WTC11 (cell line): Measurements from ENCODE around the gene PHLDA3. TPM values are rescaled to one million over a fixed set of nuclear protein-coding genes. Genes with fewer than 3 reads are reported as not detected.

Source experiments
- ATAC-seq: fragments of 200-7000 bp; cut with Tn5 transposase; 2 replicates; pipeline ENCODE4 v1.10.0; 2021; ENCODE audit warnings: mild to moderate bottlenecking, moderate library complexity
- CTCF ChIA-PET: fragments of 300-600 bp; sonication (Branson Sonifier 250); formaldehyde crosslinking; loops from one replicate; lab custom pipeline; 2021; ENCODE audit warnings: antibody characterized with exemption; lab: Charles Lee
- POLR2A ChIA-PET: fragments of 350-600 bp; sonication (Branson Sonifier 250); formaldehyde crosslinking; loops from one replicate; lab custom pipeline; 2021; ENCODE audit warnings: antibody characterized with exemption; lab: Charles Lee
- DNase-seq: peaks from one replicate; pipeline ENCODE4 v3.0.0; 2021; ENCODE audit warnings: low spot score
- H3K27ac Mint-ChIP-seq: 2 replicates; pipeline ENCODE4 v1.8.0; 2021; ENCODE audit warnings: mixed read lengths
- H3K27me3 Mint-ChIP-seq: 2 replicates; pipeline ENCODE4 v1.8.0; 2021; ENCODE audit warnings: low read depth, mild to moderate bottlenecking, moderate library complexity, mixed read lengths
- H3K36me3 Mint-ChIP-seq: 2 replicates; pipeline ENCODE4 v1.8.0; 2021; ENCODE audit warnings: mixed read lengths
- H3K4me1 Mint-ChIP-seq: 2 replicates; pipeline ENCODE4 v1.8.0; 2022; ENCODE audit warnings: mixed read lengths
- H3K4me3 Mint-ChIP-seq: 2 replicates; pipeline ENCODE4 v1.8.0; 2021; ENCODE audit warnings: mild to moderate bottlenecking, moderate library complexity, mixed read lengths
- H3K9me3 Mint-ChIP-seq: 2 replicates; pipeline ENCODE4 v1.8.0; 2021; ENCODE audit warnings: mixed read lengths
- CDX4 ChIP-seq: fragments of 250-450 bp; sonication (Bioruptor Pico); IDR thresholded peaks from 2 replicates; pipeline ENCODE4 v1.9.0; 2021; ENCODE audit warnings: moderate library complexity, mild to moderate bottlenecking, inconsistent platforms, borderline replicate concordance
- E2F1 ChIP-seq: sonication (generic); formaldehyde crosslinking; IDR thresholded peaks from 2 replicates; pipeline ENCODE4 v1.8.0; 2022; ENCODE audit warnings: mild to moderate bottlenecking, missing genetic modification reagents
- ERG ChIP-seq: fragments of 250-450 bp; sonication (Bioruptor Pico); IDR thresholded peaks from 2 replicates; pipeline ENCODE4 v1.8.0; 2021; ENCODE audit warnings: mild to moderate bottlenecking
- ESRRA ChIP-seq: sonication (generic); formaldehyde crosslinking; IDR thresholded peaks from 2 replicates; pipeline ENCODE4 v1.8.1; 2022; ENCODE audit warnings: mild to moderate bottlenecking, missing genetic modification reagents, borderline replicate concordance
- FOXP1 ChIP-seq: sonication (generic); formaldehyde crosslinking; IDR thresholded peaks from 2 replicates; pipeline ENCODE4 v1.8.0; 2022; ENCODE audit warnings: missing genetic modification reagents, mild to moderate bottlenecking, moderate library complexity, borderline replicate concordance
- FOXP4 ChIP-seq: sonication (generic); formaldehyde crosslinking; IDR thresholded peaks from 2 replicates; pipeline ENCODE4 v1.8.0; 2022; ENCODE audit warnings: mild to moderate bottlenecking, missing genetic modification reagents
- JUN ChIP-seq: sonication (generic); formaldehyde crosslinking; IDR thresholded peaks from 2 replicates; pipeline ENCODE4 v1.8.0; 2023; ENCODE audit warnings: mild to moderate bottlenecking, missing genetic modification reagents
- OVOL2 ChIP-seq: fragments of 250-450 bp; sonication (Bioruptor Pico); IDR thresholded peaks from 2 replicates; pipeline ENCODE4 v1.9.0; 2021; ENCODE audit warnings: mild to moderate bottlenecking, borderline replicate concordance
- PRRX2 ChIP-seq: fragments of 250-450 bp; sonication (Bioruptor Pico); IDR thresholded peaks from 2 replicates; pipeline ENCODE4 v1.8.0; 2021; ENCODE audit warnings: mild to moderate bottlenecking
- RELA ChIP-seq: sonication (generic); formaldehyde crosslinking; IDR thresholded peaks from 2 replicates; pipeline ENCODE4 v1.8.1; 2022; ENCODE audit warnings: missing genetic modification reagents, mild to moderate bottlenecking, borderline replicate concordance
- SP1 ChIP-seq: sonication (generic); formaldehyde crosslinking; conservative IDR thresholded peaks from 2 replicates; pipeline ENCODE4 v1.8.1; 2022; ENCODE audit warnings: missing genetic modification reagents
- TCF7 ChIP-seq: sonication (generic); formaldehyde crosslinking; IDR thresholded peaks from 2 replicates; pipeline ENCODE4 v1.8.0; 2022; ENCODE audit warnings: mild to moderate bottlenecking, low read depth, missing genetic modification reagents, moderate library complexity
- USF1 ChIP-seq: sonication (generic); formaldehyde crosslinking; IDR thresholded peaks from 2 replicates; pipeline ENCODE4 v1.8.0; 2022; ENCODE audit warnings: mild to moderate bottlenecking, missing genetic modification reagents
- ZMAT4 ChIP-seq: fragments of 250-450 bp; sonication (Bioruptor Pico); IDR thresholded peaks from 2 replicates; pipeline ENCODE4 v1.9.0; 2021; ENCODE audit warnings: mild to moderate bottlenecking
- ZNF396 ChIP-seq: fragments of 250-450 bp; sonication (Bioruptor Pico); IDR thresholded peaks from 2 replicates; pipeline ENCODE4 v1.8.0; 2021; ENCODE audit warnings: mild to moderate bottlenecking, moderate library complexity, borderline replicate concordance
- ZNF416 ChIP-seq: fragments of 250-450 bp; sonication (Bioruptor Pico); IDR thresholded peaks from 2 replicates; pipeline ENCODE4 v1.9.0; 2021; ENCODE audit warnings: mild to moderate bottlenecking, inconsistent platforms
- ZNF671 ChIP-seq: fragments of 250-450 bp; sonication (Bioruptor Pico); IDR thresholded peaks from 2 replicates; pipeline ENCODE4 v1.8.0; 2021; ENCODE audit warnings: mild to moderate bottlenecking
- ZSCAN18 ChIP-seq: fragments of 250-450 bp; sonication (Bioruptor Pico); IDR thresholded peaks from 2 replicates; pipeline ENCODE4 v2.1.2; 2022; ENCODE audit warnings: mild to moderate bottlenecking, moderate library complexity
- total RNA-seq: library from RNA; stranded (reverse); gene quantifications from 3 replicates; pipeline ENCODE4 v1.2.3, GENCODE V29; 2021

Gene PHLDA3
- total RNA-seq, 1 experiment from 2014 or later: 95.1 TPM

- POLR2A ChIA-PET: interaction anchor here (1.2 kb wide), 1 partner anchor 36 kb away, joined by 3 read pairs; no protein-coding TSS in a partner anchor
- H3K4me3 Mint-ChIP-seq: no peak overlapping the region
- H3K27me3 Mint-ChIP-seq: peaks cover 3% of the 10 kb centered on the region; the same call in 1 of the 2 replicates
- peaks cover 10% of the 10 kb centered on the region for H3K9me3 Mint-ChIP-seq
- no peak for ATAC-seq
- DNase-seq: no peak
- no peaks in the 10 kb centered on the region for H3K36me3 Mint-ChIP-seq
- H3K4me1 Mint-ChIP-seq: peaks cover 26% of the 10 kb centered on the region
- CTCF ChIA-PET: interaction anchor here (1.1 to 8.3 kb wide), 4 partner anchors 9 to 68 kb away, joined by 3 to 264 read pairs (median 74); no protein-coding TSS in a partner anchor
- H3K27ac Mint-ChIP-seq: no peak overlapping the region
- TF ChIP-seq ESRRA (CRISPR knock-in tag) (no peak), TCF7 (CRISPR knock-in tag) (no peak), SP1 (CRISPR knock-in tag) (no peak), ZNF416 (no peak), ZSCAN18 (CRISPR knock-in tag) (no peak), FOXP1 (CRISPR knock-in tag) (no peak), JUN (CRISPR knock-in tag) (no peak), OVOL2 (CRISPR knock-in tag) (no peak), FOXP4 (CRISPR knock-in tag) (no peak), ZNF396 (CRISPR knock-in tag) (no peak), ZNF671 (CRISPR knock-in tag) (no peak), CDX4 (CRISPR knock-in tag) (no peak), E2F1 (CRISPR knock-in tag) (no peak), RELA (no peak), ZMAT4 (no peak), ERG (no peak)
These were observed 24.2 kb downstream of the PHLDA3 start for GRCh38 chr1:201444792-201445191.

GRCh38 chr1:201443747-201444146, 25.2 kb downstream of the PHLDA3 start:
- no peak for DNase-seq
- Mint-ChIP-seq H3K36me3 (no peaks in the 10 kb centered on the region), H3K9me3 (peaks cover 10% of the 10 kb centered on the region), H3K4me3 (no peak overlapping the region), H3K27ac (no peak overlapping the region), H3K4me1 (peaks cover 20% of the 10 kb centered on the region), H3K27me3 (peaks cover 3% of the 10 kb centered on the region; the same call in 1 of the 2 replicates)
- CTCF ChIA-PET: interaction anchor here (0.6 to 4.1 kb wide), 5 partner anchors 25 to 97 kb away, joined by 3 to 21 read pairs (median 3); partner anchors contain the start of gene PHLDA3
- POLR2A ChIA-PET: no interaction called here
- TF ChIP-seq PRRX2 (CRISPR knock-in tag) (no peak), USF1 (no peak), FOXP4 (CRISPR knock-in tag) (no peak)
- ATAC-seq: no peak
